ENCODE results near the gene SLC12A5. TPM values are rescaled to one million over a fixed set of nuclear protein-coding genes. Genes with fewer than 3 reads are reported as not detected.
A peak's percentile ranks its signal among the peaks of the same experiment; 100 is the strongest.

The SLC12A5 gene
- total RNA-seq, 1 experiment from 2014 or later, result 8.7 TPM

DNA sequence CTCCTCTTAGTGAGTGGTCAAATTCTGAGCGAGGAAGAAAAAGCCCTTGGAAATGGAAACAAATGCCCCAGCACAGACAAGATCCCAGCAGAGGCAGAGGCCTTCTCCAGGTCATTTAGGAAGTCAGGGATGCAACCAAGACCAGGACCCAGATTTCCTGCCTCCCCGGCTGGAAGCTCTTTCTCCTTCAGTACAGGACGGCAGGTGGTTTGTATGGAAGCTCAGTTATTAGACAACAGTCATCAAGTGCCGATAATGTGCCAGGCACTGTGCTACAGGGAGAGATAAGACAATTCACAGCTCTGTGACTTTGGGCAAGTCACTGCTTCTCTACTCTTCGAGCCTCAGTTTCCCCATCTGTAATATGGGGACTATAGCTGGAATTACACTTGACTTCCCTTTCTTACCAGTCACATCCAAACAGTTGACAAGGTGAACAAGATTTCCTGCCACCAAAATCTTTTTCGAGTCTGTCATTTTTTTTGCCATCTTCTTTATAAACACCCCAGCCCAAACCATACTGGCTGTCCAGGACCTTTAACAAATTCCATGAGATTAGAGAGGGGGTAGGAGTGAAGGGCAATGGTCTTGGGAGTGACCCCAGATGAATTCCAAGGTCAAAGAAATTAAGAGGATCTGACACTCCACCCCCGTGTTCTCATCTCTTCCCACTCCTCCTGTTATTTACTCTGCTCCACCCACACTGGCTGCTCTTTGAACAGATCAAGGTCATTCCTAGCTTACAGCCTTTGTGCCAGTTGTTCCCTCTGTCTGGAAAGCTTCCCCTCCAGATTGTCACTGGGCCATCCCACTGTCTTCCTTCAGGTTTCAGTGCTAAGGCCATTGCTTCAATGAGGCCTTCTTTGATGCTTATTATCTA, 14.3 kb upstream of the SLC12A5 start:
- POLR2A ChIA-PET (ENCODE audit: unreplicated experiment), result interaction anchor here (0.6 kb wide), 1 partner anchor 71 kb away, joined by 6 read pairs; no protein-coding TSS in a partner anchor
- CTCF ChIA-PET, result interaction anchor here (0.5 to 2.5 kb wide), 3 partner anchors 28 to 79 kb away, joined by 3 to 15 read pairs (median 8); no protein-coding TSS in a partner anchor
- intact Hi-C loops (cut with micrococcal nuclease; ENCODE audit: unreplicated experiment), result loop anchor here (1.0 to 5.0 kb wide), 3 partner anchors 27 to 160 kb away; partner anchors contain the start of gene ZNF335
- Histone ChIP-seq H3K36me3 (ENCODE audit: low read depth) (no peaks in the 10 kb centered on the region), H3K79me2 (ENCODE audit: low read depth) (no peaks in the 10 kb centered on the region), H3K9me2 (ENCODE audit: insufficient read depth) (no peaks in the 10 kb centered on the region), H3F3A (ENCODE audit: insufficient read depth, low read depth) (peaks cover 4% of the 10 kb centered on the region; the same call in 1 of the 2 replicates), H3K9me3 (ENCODE audit: insufficient read depth, low read depth) (no peaks in the 10 kb centered on the region), H3K27me3 (ENCODE audit: insufficient read depth, low read depth) (no peaks in the 10 kb centered on the region), H4K20me1 (ENCODE audit: insufficient read depth) (no peaks in the 10 kb centered on the region), H3K4me3 (no peak overlapping the region), H3K4me1 (replicated peaks; ENCODE audit: insufficient read depth) (peaks cover 3% of the 10 kb centered on the region; the same call in 1 of the 2 replicates), H2AFZ (0 out of 2 replicates have a peak overlapping the region, but pooled peaks have one; percentile 45), H3K27ac (no peak overlapping the region), H3K4me2 (peak overlapping the region; percentile 65)
- no TSS peak for BruUV-seq (replicated peaks)
- DNase-seq, result no peak
- no peak for TF ChIP-seq EZH2 (IDR thresholded peaks at IDR 0.05; ENCODE audit: low read depth)
- TF ChIP-seq, protein P1, sequence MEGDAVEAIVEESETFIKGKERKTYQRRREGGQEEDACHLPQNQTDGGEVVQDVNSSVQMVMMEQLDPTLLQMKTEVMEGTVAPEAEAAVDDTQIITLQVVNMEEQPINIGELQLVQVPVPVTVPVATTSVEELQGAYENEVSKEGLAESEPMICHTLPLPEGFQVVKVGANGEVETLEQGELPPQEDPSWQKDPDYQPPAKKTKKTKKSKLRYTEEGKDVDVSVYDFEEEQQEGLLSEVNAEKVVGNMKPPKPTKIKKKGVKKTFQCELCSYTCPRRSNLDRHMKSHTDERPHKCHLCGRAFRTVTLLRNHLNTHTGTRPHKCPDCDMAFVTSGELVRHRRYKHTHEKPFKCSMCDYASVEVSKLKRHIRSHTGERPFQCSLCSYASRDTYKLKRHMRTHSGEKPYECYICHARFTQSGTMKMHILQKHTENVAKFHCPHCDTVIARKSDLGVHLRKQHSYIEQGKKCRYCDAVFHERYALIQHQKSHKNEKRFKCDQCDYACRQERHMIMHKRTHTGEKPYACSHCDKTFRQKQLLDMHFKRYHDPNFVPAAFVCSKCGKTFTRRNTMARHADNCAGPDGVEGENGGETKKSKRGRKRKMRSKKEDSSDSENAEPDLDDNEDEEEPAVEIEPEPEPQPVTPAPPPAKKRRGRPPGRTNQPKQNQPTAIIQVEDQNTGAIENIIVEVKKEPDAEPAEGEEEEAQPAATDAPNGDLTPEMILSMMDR (conservative IDR thresholded peaks at IDR 0.05), result no peak

DNA sequence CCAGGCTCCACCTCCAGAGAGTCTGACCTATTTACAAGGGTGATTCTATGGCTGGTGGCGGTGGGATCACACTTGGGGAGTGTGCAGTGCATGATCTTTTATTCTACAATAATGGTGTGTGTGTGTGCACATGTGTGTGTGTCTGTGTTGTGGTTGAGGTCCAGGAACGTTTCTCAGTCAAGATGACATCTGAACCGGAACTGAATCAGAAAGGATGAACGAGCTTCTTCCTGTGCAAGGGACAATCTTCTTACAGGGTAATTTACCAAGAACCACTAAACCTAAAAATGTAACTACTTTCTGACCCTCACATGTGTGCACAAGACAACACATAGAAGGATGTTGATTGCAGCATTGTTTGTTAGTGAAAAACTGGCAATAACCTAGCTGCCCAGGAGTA, 11.7 kb upstream of the SLC12A5 start:
- no TSS peak for BruUV-seq (replicated peaks)
- Histone ChIP-seq H2AFZ (no peak overlapping the region), H3K4me3 (no peak overlapping the region), H3K27ac (no peak overlapping the region), H3K9me2 (ENCODE audit: insufficient read depth) (no peaks in the 10 kb centered on the region), H4K20me1 (ENCODE audit: insufficient read depth) (no peaks in the 10 kb centered on the region), H3K27me3 (ENCODE audit: insufficient read depth, low read depth) (no peaks in the 10 kb centered on the region), H3F3A (ENCODE audit: insufficient read depth, low read depth) (peaks cover 4% of the 10 kb centered on the region; the same call in 1 of the 2 replicates), H3K4me2 (no peak overlapping the region), H3K4me1 (replicated peaks; ENCODE audit: insufficient read depth) (peaks cover 3% of the 10 kb centered on the region; the same call in 1 of the 2 replicates), H3K36me3 (ENCODE audit: low read depth) (no peaks in the 10 kb centered on the region), H3K9me3 (ENCODE audit: insufficient read depth, low read depth) (no peaks in the 10 kb centered on the region), H3K79me2 (ENCODE audit: low read depth) (no peaks in the 10 kb centered on the region)
- ChIA-PET POLR2A (ENCODE audit: unreplicated experiment) (no interaction called here), CTCF (no interaction called here)
- TF ChIP-seq, protein P1 (conservative IDR thresholded peaks at IDR 0.05), result no peak
- intact Hi-C loops (cut with micrococcal nuclease; ENCODE audit: unreplicated experiment), result no loop called here
- DNase-seq, result no peak

DNA sequence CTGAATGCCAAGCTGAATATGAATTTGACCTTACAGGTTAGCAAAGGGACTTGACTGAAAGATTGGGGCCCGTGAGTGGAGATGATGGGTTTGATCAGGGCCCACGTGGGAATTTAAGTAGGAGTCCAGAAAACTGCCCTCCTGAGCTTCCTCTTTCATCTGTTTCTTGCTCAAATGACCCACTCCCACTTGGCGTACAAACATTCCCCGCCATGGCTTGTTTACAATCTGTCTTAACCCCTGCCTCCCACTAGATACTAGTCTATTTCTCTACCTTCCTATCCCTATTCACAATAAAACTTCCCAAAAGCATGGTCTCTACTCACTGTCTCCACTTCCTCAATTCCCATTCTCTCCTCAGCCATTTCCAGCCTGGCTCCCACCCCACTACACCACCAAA, 10.9 kb upstream of the SLC12A5 start:
- Histone ChIP-seq H4K20me1 (ENCODE audit: insufficient read depth) (peaks cover 1% of the 10 kb centered on the region; the same call in 1 of the 2 replicates), H3K36me3 (ENCODE audit: low read depth) (no peaks in the 10 kb centered on the region), H3K9me2 (ENCODE audit: insufficient read depth) (no peaks in the 10 kb centered on the region), H3K27ac (no peak overlapping the region), H2AFZ (no peak overlapping the region), H3K27me3 (ENCODE audit: insufficient read depth, low read depth) (no peaks in the 10 kb centered on the region), H3K4me3 (no peak overlapping the region), H3F3A (ENCODE audit: insufficient read depth, low read depth) (peaks cover 4% of the 10 kb centered on the region; the same call in 1 of the 2 replicates), H3K79me2 (ENCODE audit: low read depth) (no peaks in the 10 kb centered on the region), H3K4me1 (replicated peaks; ENCODE audit: insufficient read depth) (peaks cover 3% of the 10 kb centered on the region; the same call in 1 of the 2 replicates), H3K4me2 (no peak overlapping the region), H3K9me3 (ENCODE audit: insufficient read depth, low read depth) (no peaks in the 10 kb centered on the region)
- ChIA-PET POLR2A (ENCODE audit: unreplicated experiment) (interaction anchor here (0.7 kb wide), 1 partner anchor 42 kb away, joined by 3 read pairs; no protein-coding TSS in a partner anchor), CTCF (no interaction called here)
- intact Hi-C loops (cut with micrococcal nuclease; ENCODE audit: unreplicated experiment), result no loop called here
- TF ChIP-seq, protein P1 (conservative IDR thresholded peaks at IDR 0.05), result no peak
- TF ChIP-seq EZH2 (IDR thresholded peaks at IDR 0.05; ENCODE audit: low read depth), result no peak
- DNase-seq, result no peak
- BruUV-seq (replicated peaks), result no TSS peak
